Gastrocnemius medialis (tissue), 4 donors: Measurements from ENCODE around the gene IPO5.

Source experiments
- CTCF ChIP-seq, 5 experiments: fragments of 450-650 bp in 3 of 5; fragments of 200-600 bp in 2 of 5; sonication (generic) in 2 of 5; IDR thresholded peaks in 4 of 5; conservative IDR thresholded peaks in 1 of 5; 1 replicate in 4 of 5; 2 replicates in 1 of 5; pipeline ENCODE4 v1.5.1; 2016 to 2019; ENCODE audit warnings: antibody characterized with exemption in 5 of 5, mild to moderate bottlenecking in 3 of 5, moderate library complexity in 3 of 5
- POLR2A ChIP-seq, 2 donors: fragments of 450-650 bp; IDR thresholded peaks; one replicate each; pipeline ENCODE4 v1.6.1; 2017; ENCODE audit warnings: antibody characterized with exemption in 2 of 2, mild to moderate bottlenecking in 2 of 2, moderate library complexity in 2 of 2

GRCh38 chr13:97932036-97932435 is 21.4 kb upstream of the IPO5 start:
- TF ChIP-seq CTCF (IDR thresholded peaks at IDR 0.05 in 4 of 5, conservative IDR thresholded peaks at IDR 0.05 in 1 of 5) = no peak
- TF ChIP-seq POLR2A (IDR thresholded peaks at IDR 0.05) = no peak
